GM23338 (cell line): ENCODE data around the gene PCSK2.

Experiments
- CREB1 ChIP-seq: fragments of 250-450 bp; sonication (Bioruptor Pico); IDR thresholded peaks from 2 replicates; pipeline ENCODE4 v1.5.0; 2020; ENCODE audit warnings: low read depth, mild to moderate bottlenecking, moderate library complexity
- CTCF ChIP-seq, 2 experiments: fragments of 200-600 bp in 1 of 2; sonication (generic) in 1 of 2; conservative IDR thresholded peaks; 2 replicates each; pipeline versions ENCODE4 v1.5.1 to v1.6.1; 2016 to 2017; ENCODE audit warnings: antibody characterized with exemption in 2 of 2, low read depth in 2 of 2, mild to moderate bottlenecking in 2 of 2, moderate library complexity in 1 of 2
- ETS1 ChIP-seq: IDR thresholded peaks from 2 replicates; pipeline ENCODE4 v1.6.1; 2016; ENCODE audit warnings: antibody characterized with exemption
- EZH2 ChIP-seq: fragments of 200-600 bp; sonication (generic); IDR thresholded peaks from one replicate; pipeline ENCODE4 v1.8.0; 2017; ENCODE audit warnings: antibody characterized with exemption, mild to moderate bottlenecking, low read depth; ENCODE audit not compliant: unreplicated experiment
- EZH2phosphoT487 ChIP-seq: fragments of 200-600 bp; sonication (generic); IDR thresholded peaks from one replicate; pipeline ENCODE4 v1.8.1; 2018; ENCODE audit warnings: antibody characterized with exemption; ENCODE audit not compliant: unreplicated experiment
- JUNB ChIP-seq: IDR thresholded peaks from one replicate; pipeline ENCODE4 v1.6.1; 2016; ENCODE audit warnings: antibody characterized with exemption; ENCODE audit not compliant: unreplicated experiment
- NANOG ChIP-seq: IDR thresholded peaks from 2 replicates; pipeline ENCODE4 v1.6.1; 2016; ENCODE audit warnings: antibody characterized with exemption, borderline replicate concordance
- POLR2AphosphoS5 ChIP-seq: IDR thresholded peaks from 2 replicates; pipeline ENCODE4 v1.6.1; 2016; ENCODE audit warnings: antibody characterized with exemption, low read depth
- REST ChIP-seq: IDR thresholded peaks from one replicate; pipeline ENCODE4 v1.6.1; 2018; ENCODE audit warnings: antibody characterized with exemption; ENCODE audit not compliant: unreplicated experiment
- STAT1 ChIP-seq: IDR thresholded peaks from one replicate; pipeline ENCODE4 v1.6.1; 2016; ENCODE audit warnings: antibody characterized with exemption; ENCODE audit not compliant: unreplicated experiment
- ZNF114 ChIP-seq: fragments of 250-450 bp; sonication (Bioruptor Pico); IDR thresholded peaks from 2 replicates; pipeline ENCODE4 v1.5.0; 2020; ENCODE audit warnings: mild to moderate bottlenecking, moderate library complexity
- ZNF331 ChIP-seq: fragments of 250-450 bp; sonication (Bioruptor Pico); IDR thresholded peaks from 2 replicates; pipeline ENCODE4 v1.5.0; 2020; ENCODE audit warnings: low read depth, mild to moderate bottlenecking, moderate library complexity
- TF ChIP-seq, protein P1 (sequence below): fragments of 250-450 bp; sonication (Bioruptor Pico); IDR thresholded peaks from 2 replicates; pipeline ENCODE4 v1.5.0; 2020; ENCODE audit warnings: mild to moderate bottlenecking, moderate library complexity

- no peak for TF ChIP-seq POLR2AphosphoS5
- TF ChIP-seq CREB1 (CRISPR knock-in tag): no peak
- TF ChIP-seq CTCF (conservative IDR thresholded peaks at IDR 0.05; ENCODE audit: low read depth in 2 of 2): no peak
- no peak for TF ChIP-seq EZH2
- no peak for TF ChIP-seq EZH2phosphoT487
- no peak for TF ChIP-seq ZNF331 (CRISPR knock-in tag)
- TF ChIP-seq, protein P1, sequence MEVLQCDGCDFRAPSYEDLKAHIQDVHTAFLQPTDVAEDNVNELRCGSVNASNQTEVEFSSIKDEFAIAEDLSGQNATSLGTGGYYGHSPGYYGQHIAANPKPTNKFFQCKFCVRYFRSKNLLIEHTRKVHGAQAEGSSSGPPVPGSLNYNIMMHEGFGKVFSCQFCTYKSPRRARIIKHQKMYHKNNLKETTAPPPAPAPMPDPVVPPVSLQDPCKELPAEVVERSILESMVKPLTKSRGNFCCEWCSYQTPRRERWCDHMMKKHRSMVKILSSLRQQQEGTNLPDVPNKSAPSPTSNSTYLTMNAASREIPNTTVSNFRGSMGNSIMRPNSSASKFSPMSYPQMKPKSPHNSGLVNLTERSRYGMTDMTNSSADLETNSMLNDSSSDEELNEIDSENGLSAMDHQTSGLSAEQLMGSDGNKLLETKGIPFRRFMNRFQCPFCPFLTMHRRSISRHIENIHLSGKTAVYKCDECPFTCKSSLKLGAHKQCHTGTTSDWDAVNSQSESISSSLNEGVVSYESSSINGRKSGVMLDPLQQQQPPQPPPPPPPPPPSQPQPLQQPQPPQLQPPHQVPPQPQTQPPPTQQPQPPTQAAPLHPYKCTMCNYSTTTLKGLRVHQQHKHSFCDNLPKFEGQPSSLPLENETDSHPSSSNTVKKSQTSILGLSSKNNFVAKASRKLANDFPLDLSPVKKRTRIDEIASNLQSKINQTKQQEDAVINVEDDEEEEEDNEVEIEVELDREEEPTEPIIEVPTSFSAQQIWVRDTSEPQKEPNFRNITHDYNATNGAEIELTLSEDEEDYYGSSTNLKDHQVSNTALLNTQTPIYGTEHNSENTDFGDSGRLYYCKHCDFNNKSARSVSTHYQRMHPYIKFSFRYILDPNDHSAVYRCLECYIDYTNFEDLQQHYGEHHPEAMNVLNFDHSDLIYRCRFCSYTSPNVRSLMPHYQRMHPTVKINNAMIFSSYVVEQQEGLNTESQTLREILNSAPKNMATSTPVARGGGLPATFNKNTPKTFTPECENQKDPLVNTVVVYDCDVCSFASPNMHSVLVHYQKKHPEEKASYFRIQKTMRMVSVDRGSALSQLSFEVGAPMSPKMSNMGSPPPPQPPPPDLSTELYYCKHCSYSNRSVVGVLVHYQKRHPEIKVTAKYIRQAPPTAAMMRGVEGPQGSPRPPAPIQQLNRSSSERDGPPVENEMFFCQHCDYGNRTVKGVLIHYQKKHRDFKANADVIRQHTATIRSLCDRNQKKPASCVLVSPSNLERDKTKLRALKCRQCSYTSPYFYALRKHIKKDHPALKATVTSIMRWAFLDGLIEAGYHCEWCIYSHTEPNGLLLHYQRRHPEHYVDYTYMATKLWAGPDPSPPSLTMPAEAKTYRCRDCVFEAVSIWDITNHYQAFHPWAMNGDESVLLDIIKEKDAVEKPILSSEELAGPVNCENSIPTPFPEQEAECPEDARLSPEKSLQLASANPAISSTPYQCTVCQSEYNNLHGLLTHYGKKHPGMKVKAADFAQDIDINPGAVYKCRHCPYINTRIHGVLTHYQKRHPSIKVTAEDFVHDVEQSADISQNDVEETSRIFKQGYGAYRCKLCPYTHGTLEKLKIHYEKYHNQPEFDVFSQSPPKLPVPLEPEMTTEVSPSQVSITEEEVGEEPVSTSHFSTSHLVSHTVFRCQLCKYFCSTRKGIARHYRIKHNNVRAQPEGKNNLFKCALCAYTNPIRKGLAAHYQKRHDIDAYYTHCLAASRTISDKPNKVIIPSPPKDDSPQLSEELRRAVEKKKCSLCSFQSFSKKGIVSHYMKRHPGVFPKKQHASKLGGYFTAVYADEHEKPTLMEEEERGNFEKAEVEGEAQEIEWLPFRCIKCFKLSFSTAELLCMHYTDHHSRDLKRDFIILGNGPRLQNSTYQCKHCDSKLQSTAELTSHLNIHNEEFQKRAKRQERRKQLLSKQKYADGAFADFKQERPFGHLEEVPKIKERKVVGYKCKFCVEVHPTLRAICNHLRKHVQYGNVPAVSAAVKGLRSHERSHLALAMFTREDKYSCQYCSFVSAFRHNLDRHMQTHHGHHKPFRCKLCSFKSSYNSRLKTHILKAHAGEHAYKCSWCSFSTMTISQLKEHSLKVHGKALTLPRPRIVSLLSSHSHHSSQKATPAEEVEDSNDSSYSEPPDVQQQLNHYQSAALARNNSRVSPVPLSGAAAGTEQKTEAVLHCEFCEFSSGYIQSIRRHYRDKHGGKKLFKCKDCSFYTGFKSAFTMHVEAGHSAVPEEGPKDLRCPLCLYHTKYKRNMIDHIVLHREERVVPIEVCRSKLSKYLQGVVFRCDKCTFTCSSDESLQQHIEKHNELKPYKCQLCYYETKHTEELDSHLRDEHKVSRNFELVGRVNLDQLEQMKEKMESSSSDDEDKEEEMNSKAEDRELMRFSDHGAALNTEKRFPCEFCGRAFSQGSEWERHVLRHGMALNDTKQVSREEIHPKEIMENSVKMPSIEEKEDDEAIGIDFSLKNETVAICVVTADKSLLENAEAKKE (CRISPR knock-in tag): no peak
- no peak for TF ChIP-seq STAT1
- TF ChIP-seq JUNB: no peak
- no peak for TF ChIP-seq REST
- TF ChIP-seq NANOG: no peak
- no peak for TF ChIP-seq ZNF114 (CRISPR knock-in tag)
- no peak for TF ChIP-seq ETS1
Measured at GRCh38 chr20:17390655-17391054, 163.8 kb downstream of the PCSK2 start.
